Activated naive CD4-positive, alpha-beta T cell treated with anti-CD3 and anti-CD28 coated beads, Interleukin-2, amount 50 U/mL, for 72 hours (primary cell): ENCODE data around the gene F2RL3. TPM values are rescaled to one million over a fixed set of nuclear protein-coding genes. Genes with fewer than 3 reads are reported as not detected.
A peak's percentile ranks its signal among the peaks of the same experiment; 100 is the strongest.
"Not testable (repeated sequence)": the region's sequence is repeated elsewhere in the genome, so short reads cannot be mapped to it uniquely, and the experiment has no call there.

Experiments used
- ATAC-seq, 2 donors: fragments of 150-1000 bp; cut with Tn5 transposase; 2 replicates each; pipeline ENCODE4 v1.10.0; 2021; ENCODE audit warnings: mild to moderate bottlenecking in 2 of 2, moderate library complexity in 2 of 2
- DNase-seq, 2 donors: peaks; one replicate each; pipeline ENCODE4 v3.0.0; 2021 to 2022; ENCODE audit warnings: low spot score in 2 of 2
- H3K27ac Mint-ChIP-seq, 2 donors: one replicate each; pipeline ENCODE4 v1.8.0; 2022; ENCODE audit warnings: mild to moderate bottlenecking in 2 of 2, mixed read lengths in 2 of 2
- H3K36me3 Mint-ChIP-seq, 2 donors: one replicate each; pipeline ENCODE4 v1.8.0; 2022; ENCODE audit warnings: mixed read lengths in 2 of 2
- H3K9me3 Mint-ChIP-seq, 2 donors: one replicate each; pipeline ENCODE4 v1.8.0; 2022; ENCODE audit warnings: mixed read lengths in 2 of 2
- total RNA-seq, 2 donors: library from RNA; stranded (reverse); gene quantifications; one replicate each; pipeline ENCODE4 v1.2.3, GENCODE V29; 2022

Gene F2RL3
- total RNA-seq, 2 donors from 2014 or later = not detected

DNA sequence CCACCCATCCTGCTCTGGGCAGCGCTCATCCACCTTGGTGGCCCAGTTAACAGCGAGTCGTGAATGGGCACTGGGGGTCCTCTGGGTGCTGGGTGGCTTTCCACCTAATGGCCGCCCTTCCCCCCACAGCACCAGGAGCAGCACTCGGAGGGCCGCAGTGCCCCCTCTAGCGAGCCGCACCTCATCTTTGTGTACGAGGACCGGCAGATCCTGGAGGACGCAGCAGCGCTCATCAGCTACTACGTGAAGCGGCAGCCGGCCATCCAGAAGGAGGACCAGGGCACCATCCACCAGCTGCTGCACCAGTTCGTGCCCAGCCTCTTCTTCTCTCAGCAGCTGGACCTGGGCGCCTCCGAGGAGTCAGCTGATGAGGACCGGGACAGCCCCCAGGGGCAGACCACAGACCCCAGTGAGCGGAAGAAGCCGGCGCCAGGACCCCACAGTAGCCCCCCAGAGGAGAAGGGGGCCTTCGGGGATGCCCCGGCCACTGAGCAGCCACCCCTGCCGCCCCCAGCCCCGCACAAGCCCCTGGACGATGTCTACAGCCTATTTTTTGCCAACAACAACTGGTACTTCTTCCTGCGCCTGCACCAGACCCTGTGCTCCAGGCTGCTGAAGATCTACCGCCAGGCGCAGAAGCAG is 19.3 kb upstream of the F2RL3 start:
- ATAC-seq (no peak), DNase-seq (no peak)
- Mint-ChIP-seq H3K9me3 (peaks cover under 1 to 3% of the 10 kb centered on the region in 2 donors), H3K27ac (no peak overlapping the region), H3K36me3 (peaks cover 2 to 5% of the 10 kb centered on the region in 2 donors)

GRCh38 chr19:16871871-16872270 is 16.9 kb upstream of the F2RL3 start:
- H3K36me3 Mint-ChIP-seq = peaks cover 8 to 9% of the 10 kb centered on the region in 2 donors
- ATAC-seq (no peak), DNase-seq (no peak)
- no peak overlapping the region for H3K27ac Mint-ChIP-seq
- peaks cover 4 to 7% of the 10 kb centered on the region in 2 donors for H3K9me3 Mint-ChIP-seq

DNA sequence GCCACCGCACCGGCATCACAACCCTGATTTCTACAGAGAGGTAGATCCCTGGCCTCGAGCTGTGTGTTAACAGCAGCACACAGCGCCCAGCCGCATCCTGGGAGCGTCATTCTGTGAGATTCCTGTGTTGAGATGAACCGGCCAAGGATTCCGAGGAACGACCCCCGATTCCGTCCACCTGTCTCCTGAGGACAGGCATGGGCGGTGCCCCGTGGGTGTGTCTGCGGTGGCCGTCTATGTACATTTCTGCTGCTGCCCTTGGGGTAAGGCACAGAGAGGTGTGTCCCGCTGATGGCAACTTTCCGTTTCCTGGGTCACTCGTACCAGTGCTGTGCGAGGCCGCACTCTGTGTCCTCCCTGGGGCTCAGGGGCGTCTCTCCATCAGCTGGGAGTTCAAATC is 16.1 kb upstream of the F2RL3 start:
- H3K36me3 Mint-ChIP-seq = peaks cover 8 to 15% of the 10 kb centered on the region in 2 donors
- no peak for DNase-seq
- peaks cover 4 to 7% of the 10 kb centered on the region in 2 donors for H3K9me3 Mint-ChIP-seq
- H3K27ac Mint-ChIP-seq = no peak overlapping the region
- ATAC-seq = no peak

GRCh38 chr19:16873594-16873993 is 15.2 kb upstream of the F2RL3 start:
- ATAC-seq (no peak), DNase-seq (no peak)
- peaks cover 4 to 7% of the 10 kb centered on the region in 2 donors for H3K9me3 Mint-ChIP-seq
- peaks cover 8 to 16% of the 10 kb centered on the region in 2 donors for H3K36me3 Mint-ChIP-seq
- peak overlapping the region in 1 of 2 donors; percentile 84 for H3K27ac Mint-ChIP-seq

DNA sequence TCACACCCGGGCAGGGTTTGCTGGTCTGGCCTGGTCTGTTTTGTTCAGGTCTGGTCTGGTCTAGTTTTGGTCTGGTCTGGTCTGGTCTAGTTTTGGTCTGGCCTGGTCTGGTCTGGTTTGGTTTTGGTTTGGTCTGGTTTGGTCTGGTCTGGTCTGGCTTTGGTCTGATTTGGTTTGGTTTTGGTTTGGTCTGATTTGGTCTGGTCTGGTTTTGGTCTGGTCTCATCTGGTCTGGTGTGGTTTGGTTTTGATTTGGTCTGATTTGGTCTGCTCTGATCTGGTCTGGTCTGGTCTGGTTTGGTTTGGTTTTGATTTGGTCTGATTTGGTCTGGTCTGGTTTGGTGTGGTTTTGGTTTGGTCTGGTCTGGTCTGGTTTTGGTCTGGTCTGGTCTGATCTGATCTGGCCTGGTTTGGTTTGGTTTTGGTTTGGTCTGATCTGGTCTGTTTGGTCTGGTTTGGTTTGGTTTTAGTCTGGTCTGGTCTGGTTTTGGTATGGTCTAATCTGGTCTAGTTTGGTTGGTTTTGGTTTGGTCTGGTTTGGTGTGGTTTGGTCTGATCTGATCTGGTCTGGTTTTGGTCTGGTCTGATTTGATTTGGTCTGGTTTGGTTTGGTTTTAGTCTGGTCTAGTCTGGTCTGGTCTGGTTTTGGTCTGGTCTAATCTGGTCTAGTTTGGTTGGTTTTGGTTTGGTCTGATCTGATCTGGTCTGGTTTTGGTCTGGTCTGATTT is 14.4 kb upstream of the F2RL3 start:
- Mint-ChIP-seq H3K36me3 (peaks cover 14 to 22% of the 10 kb centered on the region in 2 donors), H3K27ac (peak overlapping the region; percentile 13 to 84), H3K9me3 (peaks cover 4 to 7% of the 10 kb centered on the region in 2 donors)
- ATAC-seq = no peak
- no peak for DNase-seq

GRCh38 chr19:16874978-16875299 is 13.9 kb upstream of the F2RL3 start:
- H3K9me3 Mint-ChIP-seq, ATAC-seq, DNase-seq: not testable (repeated sequence)
- Mint-ChIP-seq H3K27ac (peak overlapping the region; percentile 13 to 84), H3K36me3 (peaks cover 18 to 23% of the 10 kb centered on the region in 2 donors)

DNA sequence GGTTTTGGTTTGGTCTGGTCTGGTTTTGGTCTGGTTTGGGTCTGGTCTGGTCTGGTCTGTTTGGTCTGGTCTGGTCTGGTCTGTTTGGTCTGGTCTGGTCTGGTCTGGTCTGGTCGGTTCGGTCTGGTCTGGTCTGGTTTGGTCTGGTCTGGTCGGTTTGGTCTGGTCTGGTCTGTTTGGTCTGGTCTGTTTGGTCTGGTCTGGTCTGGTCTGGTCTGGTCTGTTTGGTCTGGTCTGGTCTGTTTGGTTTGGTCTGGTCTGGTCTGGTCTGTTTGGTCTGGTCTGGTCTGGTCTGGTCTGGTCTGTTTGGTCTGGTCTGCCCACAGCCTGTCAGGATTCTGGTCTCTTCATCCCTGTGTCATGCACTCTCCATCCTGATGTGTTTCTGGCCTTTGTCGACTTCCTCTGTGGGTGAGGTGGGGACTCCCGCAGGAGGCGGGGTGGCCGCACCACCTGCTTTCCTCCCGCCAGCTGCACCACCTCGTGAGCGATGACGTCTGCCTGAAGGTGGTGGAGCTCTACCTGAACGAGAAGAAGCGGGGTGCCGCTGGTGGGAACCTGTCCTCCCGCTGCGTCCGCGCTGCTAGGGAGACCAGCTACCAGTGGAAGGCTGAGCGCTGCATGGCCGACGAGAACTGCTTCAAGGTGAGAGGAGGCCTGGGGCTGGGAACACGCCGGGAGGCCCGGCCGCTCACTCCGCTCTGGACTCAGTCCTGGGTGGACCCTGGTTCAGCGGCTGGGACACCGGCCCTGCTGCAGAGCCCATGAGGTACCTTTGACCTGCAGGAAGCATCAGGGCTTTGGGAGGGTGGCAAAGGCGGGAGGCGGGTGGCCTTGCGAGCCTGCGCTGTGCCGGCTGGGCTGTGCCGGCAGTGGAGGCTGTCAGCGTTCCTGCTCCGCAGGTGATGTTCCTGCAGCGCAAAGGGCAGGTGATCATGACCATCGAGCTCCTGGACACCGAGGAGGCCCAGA is 12.9 kb upstream of the F2RL3 start:
- peaks cover 27 to 28% of the 10 kb centered on the region in 2 donors for H3K36me3 Mint-ChIP-seq
- H3K9me3 Mint-ChIP-seq = peaks cover 11 to 13% of the 10 kb centered on the region in 2 donors
- ATAC-seq (no peak), DNase-seq (no peak)
- H3K27ac Mint-ChIP-seq = peak overlapping the region in 1 of 2 donors; percentile 55

GRCh38 chr19:16876904-16877361 is 11.9 kb upstream of the F2RL3 start:
- Mint-ChIP-seq H3K9me3 (peaks cover 12 to 20% of the 10 kb centered on the region in 2 donors), H3K36me3 (peaks cover 33 to 35% of the 10 kb centered on the region in 2 donors), H3K27ac (peak overlapping the region in 1 of 2 donors; percentile 29)
- ATAC-seq (peak in 1 of 2 donors; percentile 62), DNase-seq (no peak)

DNA sequence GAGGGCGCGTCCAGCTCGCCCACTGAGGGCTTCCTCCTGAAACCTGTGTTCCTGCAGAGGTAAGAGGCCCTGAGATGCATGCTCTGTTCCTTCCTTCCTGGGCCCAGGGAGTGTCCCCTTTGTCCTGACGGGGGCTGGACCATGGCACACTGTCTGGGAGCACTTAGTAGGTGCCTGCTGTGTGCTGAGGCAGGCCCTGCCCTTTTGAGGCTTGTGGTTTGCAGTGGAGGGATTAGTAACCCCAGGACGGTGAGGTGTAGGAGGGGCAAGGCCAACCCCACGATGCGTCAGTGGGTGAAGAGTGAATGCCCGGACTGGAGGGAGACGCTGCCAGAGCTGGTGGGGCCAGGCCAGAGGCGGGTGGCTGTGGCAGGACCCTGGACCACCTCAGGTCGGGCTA is 11.2 kb upstream of the F2RL3 start:
- ATAC-seq (peak in 1 of 2 donors; percentile 61), DNase-seq (no peak)
- H3K9me3 Mint-ChIP-seq = peaks cover 19 to 26% of the 10 kb centered on the region in 2 donors
- no peak overlapping the region for H3K27ac Mint-ChIP-seq
- peaks cover 33 to 42% of the 10 kb centered on the region in 2 donors for H3K36me3 Mint-ChIP-seq

DNA sequence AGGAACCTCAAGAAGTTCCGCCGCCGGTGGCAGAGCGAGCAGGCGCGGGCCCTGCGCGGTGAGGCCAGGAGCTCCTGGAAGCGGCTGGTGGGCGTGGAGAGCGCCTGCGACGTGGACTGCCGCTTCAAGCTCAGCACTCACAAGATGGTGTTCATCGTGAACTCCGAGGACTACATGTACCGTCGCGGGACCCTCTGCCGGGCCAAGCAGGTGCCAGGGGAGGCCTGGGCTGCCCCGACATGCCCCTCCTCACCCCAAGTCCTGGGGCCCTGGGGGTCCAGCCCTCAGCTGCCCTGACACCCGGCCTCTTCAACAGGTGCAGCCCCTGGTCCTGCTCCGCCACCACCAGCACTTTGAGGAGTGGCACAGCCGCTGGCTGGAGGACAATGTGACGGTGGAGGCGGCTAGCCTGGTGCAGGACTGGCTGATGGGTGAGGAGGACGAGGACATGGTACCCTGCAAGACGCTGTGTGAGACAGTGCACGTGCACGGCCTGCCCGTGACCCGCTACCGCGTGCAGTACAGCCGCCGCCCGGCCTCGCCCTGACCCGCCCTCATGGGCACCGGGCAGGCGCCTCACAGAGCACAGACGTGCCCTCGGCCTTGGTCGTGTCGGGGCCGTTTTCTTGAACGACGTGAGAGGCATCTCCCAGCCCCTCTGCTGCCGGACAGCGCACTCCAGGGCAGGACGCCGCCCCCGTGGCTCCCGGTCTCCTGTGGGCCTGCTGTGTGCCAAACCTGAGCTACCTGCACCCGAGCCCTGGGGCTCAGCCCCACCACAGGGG is 10.4 kb upstream of the F2RL3 start:
- H3K36me3 Mint-ChIP-seq = peaks cover 33 to 48% of the 10 kb centered on the region in 2 donors
- ATAC-seq = no peak

GRCh38 chr19:16880884-16881554 is 7.8 kb upstream of the F2RL3 start:
- Mint-ChIP-seq H3K36me3 (peaks cover 25 to 39% of the 10 kb centered on the region in 2 donors), H3K9me3 (peaks cover 20 to 24% of the 10 kb centered on the region in 2 donors), H3K27ac (peak overlapping the region in 1 of 2 donors; percentile 46)
- ATAC-seq (no peak), DNase-seq (no peak)

More for the DNA sequence above, 10.4 kb upstream of the F2RL3 start:
- H3K27ac Mint-ChIP-seq = no peak overlapping the region
- H3K9me3 Mint-ChIP-seq = peaks cover 24 to 31% of the 10 kb centered on the region in 2 donors
- no peak for DNase-seq

GRCh38 chr19:16882146-16882545 is 6.7 kb upstream of the F2RL3 start:
- no peak overlapping the region for H3K27ac Mint-ChIP-seq
- DNase-seq = no peak
- peaks cover 25 to 39% of the 10 kb centered on the region in 2 donors for H3K36me3 Mint-ChIP-seq
- peaks cover 20 to 24% of the 10 kb centered on the region in 2 donors for H3K9me3 Mint-ChIP-seq
- no peak for ATAC-seq

DNA sequence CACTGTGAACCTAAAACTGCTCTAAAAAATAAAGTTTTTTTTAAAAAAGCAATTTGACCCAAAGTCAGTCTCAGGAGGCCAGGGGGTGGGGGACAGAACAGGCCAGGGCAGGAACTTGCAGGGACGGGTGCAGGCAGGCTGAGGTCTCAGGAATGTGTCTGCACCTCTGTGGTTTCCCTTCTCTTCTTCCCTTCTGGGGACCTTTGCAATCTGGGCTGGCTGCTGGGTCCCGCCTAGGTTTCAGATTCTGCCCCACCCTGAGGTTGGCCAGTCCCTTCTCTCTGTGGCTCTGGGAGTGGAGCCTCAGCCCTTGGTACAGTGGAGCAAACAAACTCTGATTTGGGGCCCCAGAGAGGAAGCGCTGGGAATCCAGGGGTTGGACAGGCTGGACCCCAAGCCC is 5.3 kb upstream of the F2RL3 start:
- DNase-seq = no peak
- Mint-ChIP-seq H3K9me3 (peaks cover 20 to 24% of the 10 kb centered on the region in 2 donors), H3K27ac (no peak overlapping the region), H3K36me3 (peaks cover 25 to 33% of the 10 kb centered on the region in 2 donors)
- ATAC-seq = no peak

DNA sequence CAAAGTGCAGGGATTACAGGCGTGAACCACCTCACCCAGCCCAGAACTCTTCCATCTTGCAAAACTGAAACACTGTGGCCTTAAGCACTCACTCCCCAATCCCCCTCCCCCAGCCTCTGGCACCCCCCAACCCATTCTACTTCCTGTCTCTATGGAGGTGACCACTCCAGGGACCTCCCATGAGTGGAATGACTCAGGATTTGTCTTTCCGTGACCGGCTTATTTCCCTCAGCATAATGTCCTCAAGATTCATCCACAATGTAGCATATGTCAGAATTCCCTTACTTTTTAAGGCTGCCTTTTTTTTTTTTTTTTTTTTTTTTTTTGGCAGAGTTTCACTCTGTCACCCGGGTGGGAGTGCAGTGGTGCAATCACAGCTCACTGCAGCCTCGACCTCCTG is 3.6 kb upstream of the F2RL3 start:
- DNase-seq (no peak), ATAC-seq (no peak)
- Mint-ChIP-seq H3K9me3 (peaks cover 18 to 22% of the 10 kb centered on the region in 2 donors), H3K27ac (no peak overlapping the region), H3K36me3 (peaks cover 13 to 23% of the 10 kb centered on the region in 2 donors)

DNA sequence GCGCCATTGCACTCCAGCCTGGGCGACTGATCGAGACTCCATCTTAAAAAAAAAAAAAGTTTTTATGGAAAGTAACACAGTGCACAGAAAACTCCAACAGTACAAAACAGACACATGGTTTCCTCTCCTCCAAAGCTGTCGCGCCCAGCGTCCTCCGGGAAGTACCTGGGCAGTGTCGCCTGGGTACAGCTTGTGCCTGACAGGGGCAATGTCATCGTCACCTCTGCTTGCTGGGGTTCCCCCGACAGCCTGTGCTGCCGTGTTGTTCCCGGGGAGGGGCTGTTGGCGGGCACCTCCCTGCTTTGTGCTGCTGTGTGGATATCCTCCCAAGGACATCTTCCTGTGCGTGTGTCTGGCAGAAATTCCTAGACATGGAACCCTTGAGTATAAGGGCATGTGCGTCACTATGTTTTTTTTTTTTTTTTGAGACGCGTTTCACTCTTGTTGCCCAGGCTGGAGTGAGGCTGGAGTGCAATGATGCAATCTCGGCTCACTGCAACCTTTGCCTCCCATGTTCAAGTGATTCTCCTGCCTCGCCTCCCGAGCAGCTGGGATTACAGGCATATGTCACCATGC is 2.4 kb upstream of the F2RL3 start:
- no peak for DNase-seq
- H3K9me3 Mint-ChIP-seq = peaks cover 13% of the 10 kb centered on the region in 2 donors
- no peak for ATAC-seq
- peaks cover under 1 to 16% of the 10 kb centered on the region in 2 donors for H3K36me3 Mint-ChIP-seq
- H3K27ac Mint-ChIP-seq = no peak overlapping the region
